Muscle of leg (tissue), 11 donors: ENCODE measurements around the gene FANK1. TPM values are rescaled to one million over a fixed set of nuclear protein-coding genes. Genes with fewer than 3 reads are reported as not detected.

Experiments used
- DNase-seq: peaks from one replicate; pipeline ENCODE4 v3.0.0; 2013
- H3K27ac ChIP-seq: one replicate; pipeline ENCODE4 v1.5.1; 2013; ENCODE audit warnings: mild to moderate bottlenecking, low read length, control low read depth
- H3K27me3 ChIP-seq: one replicate; pipeline ENCODE4 v1.6.1; 2013; ENCODE audit warnings: low read length; ENCODE audit not compliant: control insufficient read depth, insufficient read depth
- H3K36me3 ChIP-seq: one replicate; pipeline ENCODE4 v1.6.1; 2013; ENCODE audit warnings: low read length; ENCODE audit not compliant: control insufficient read depth, insufficient read depth
- H3K4me1 ChIP-seq: one replicate; pipeline ENCODE4 v1.6.1; 2013; ENCODE audit warnings: low read length; ENCODE audit not compliant: control insufficient read depth, insufficient read depth
- H3K4me3 ChIP-seq: one replicate; pipeline ENCODE4 v1.5.1; 2013; ENCODE audit warnings: low read length, control low read depth
- H3K9me3 ChIP-seq: replicated peaks from 2 replicates; pipeline ENCODE4 v1.6.1; 2013; ENCODE audit warnings: low read depth, low read length; ENCODE audit not compliant: control insufficient read depth
- WGBS: methylation state at CpG from one replicate; pipeline ENCODE4 v1.1.5; 2013; ENCODE audit warnings: missing lambda C conversion rate; ENCODE audit not compliant: insufficient coverage; 5-methylcytosine and 5-hydroxymethylcytosine counted together
- polyA plus RNA-seq, 8 donors: library from polyadenylated mRNA; unstranded; fragments of 120-200 nt; gene quantifications; one replicate each; pipeline versions ENCODE4 v1.2.1 to v1.2.3, GENCODE V29; 2013; ENCODE audit warnings: inconsistent platforms in 1 of 8, low replicate concordance in 1 of 8; ENCODE audit not compliant: insufficient read length in 8 of 8, insufficient read depth in 1 of 8
- total RNA-seq: library from RNA; stranded (reverse); fragments of 120-200 nt; gene quantifications from one replicate; pipeline ENCODE4 v1.2.4, GENCODE V29; 2013

FANK1 gene
- total and polyA plus RNA-seq, 9 donors = 0.36 to 1.6 (median 0.61) TPM

- WGBS = 96% methylated on average over 4 of the region's 6 CpGs
- no peaks in the 10 kb centered on the region for H3K27me3 ChIP-seq
- peaks cover 13% of the 10 kb centered on the region for H3K4me1 ChIP-seq
- peaks cover 3% of the 10 kb centered on the region for H3K36me3 ChIP-seq
- no peak overlapping the region for H3K27ac ChIP-seq
- no peaks in the 10 kb centered on the region for H3K9me3 ChIP-seq
- H3K4me3 ChIP-seq = no peak overlapping the region
- no peak for DNase-seq
These were observed 157.8 kb downstream of the FANK1 start for GRCh38 chr10:126054191-126054590.

GRCh38 chr10:126057494-126057893 is 161.1 kb downstream of the FANK1 start:
- Histone ChIP-seq H3K27ac (no peak overlapping the region), H3K4me3 (no peak overlapping the region), H3K9me3 (peaks cover 4% of the 10 kb centered on the region), H3K36me3 (peaks cover 4% of the 10 kb centered on the region), H3K27me3 (no peaks in the 10 kb centered on the region), H3K4me1 (peaks cover 17% of the 10 kb centered on the region)
- no peak for DNase-seq
- WGBS = 87% methylated on average over 4 of the region's 8 CpGs

GRCh38 chr10:126058104-126058503 is 161.7 kb downstream of the FANK1 start:
- 52% methylated on average over 3 of the region's 6 CpGs for WGBS
- Histone ChIP-seq H3K9me3 (peaks cover 4% of the 10 kb centered on the region), H3K36me3 (peaks cover 4% of the 10 kb centered on the region), H3K27ac (no peak overlapping the region), H3K4me1 (peaks cover 24% of the 10 kb centered on the region), H3K27me3 (no peaks in the 10 kb centered on the region), H3K4me3 (no peak overlapping the region)
- DNase-seq = no peak

GRCh38 chr10:126058507-126058906 is 162.1 kb downstream of the FANK1 start:
- Histone ChIP-seq H3K27ac (no peak overlapping the region), H3K36me3 (peaks cover 4% of the 10 kb centered on the region), H3K9me3 (peaks cover 4% of the 10 kb centered on the region), H3K4me3 (no peak overlapping the region), H3K4me1 (peaks cover 28% of the 10 kb centered on the region), H3K27me3 (no peaks in the 10 kb centered on the region)
- no peak for DNase-seq
- WGBS = 41% methylated on average over 6 of the region's 9 CpGs

Other genes with a start within 250 kb of the FANK1 start
- gene TEX36, start 213.4 kb upstream of the FANK1 start, total RNA-seq = not detected
- gene TEX36, start 213.4 kb upstream of the FANK1 start, polyA plus RNA-seq = under 1 TPM in 1 of 8 donors, not detected in 7; 0.50 TPM
- gene EDRF1, start 176.9 kb upstream of the FANK1 start, total RNA-seq = 23.3 TPM
- 10 to 100 TPM; 15.7 to 27.7 (median 19.6) TPM for gene EDRF1, start 176.9 kb upstream of the FANK1 start, polyA plus RNA-seq
- gene MMP21, start 120.7 kb upstream of the FANK1 start, total RNA-seq = 0.18 TPM
- gene MMP21, start 120.7 kb upstream of the FANK1 start, polyA plus RNA-seq = 1 to 10 TPM in 1 of 8 donors, under 1 TPM in 7; 0.20 to 1.3 (median 0.31) TPM
- gene UROS, start 73.3 kb upstream of the FANK1 start, total RNA-seq = 60.1 TPM
- 10 to 100 TPM; 45.2 to 64.4 (median 53.4) TPM for gene UROS, start 73.3 kb upstream of the FANK1 start, polyA plus RNA-seq
- gene BCCIP, start 73.0 kb upstream of the FANK1 start, total RNA-seq = 42.5 TPM
- 10 to 100 TPM; 59.9 to 67.2 (median 62.3) TPM for gene BCCIP, start 73.0 kb upstream of the FANK1 start, polyA plus RNA-seq
- 22.0 TPM for gene DHX32, start 15.3 kb upstream of the FANK1 start, total RNA-seq
- 10 to 100 TPM; 17.0 to 21.8 (median 17.9) TPM for gene DHX32, start 15.3 kb upstream of the FANK1 start, polyA plus RNA-seq